HFFc6 (cell line): ENCODE measurements around the gene CDX2. TPM values are rescaled to one million over a fixed set of nuclear protein-coding genes. Genes with fewer than 3 reads are reported as not detected.
"Not testable (repeated sequence)": the region's sequence is repeated elsewhere in the genome, so short reads cannot be mapped to it uniquely, and the experiment has no call there.

ENCODE experiments used
- DNase-seq: peaks from one replicate; pipeline ENCODE4 v3.0.0-alpha.2; 2018
- H3K27ac Mint-ChIP-seq: 2 replicates; pipeline ENCODE4 v1.8.0; 2020; ENCODE audit warnings: mild to moderate bottlenecking, mixed read lengths
- H3K27me3 Mint-ChIP-seq: 2 replicates; pipeline ENCODE4 v1.8.0; 2021; ENCODE audit warnings: mild to moderate bottlenecking, moderate library complexity, mixed read lengths; ENCODE audit not compliant: insufficient read depth
- H3K36me3 Mint-ChIP-seq: 2 replicates; pipeline ENCODE4 v1.8.0; 2021; ENCODE audit warnings: low read depth, mixed read lengths
- H3K4me1 Mint-ChIP-seq: 2 replicates; pipeline ENCODE4 v1.8.0; 2020; ENCODE audit warnings: low read depth, mixed read lengths
- H3K4me3 Mint-ChIP-seq: 2 replicates; pipeline ENCODE4 v1.8.0; 2020; ENCODE audit warnings: mild to moderate bottlenecking, moderate library complexity, mixed read lengths
- H3K9me3 Mint-ChIP-seq: 2 replicates; pipeline ENCODE4 v1.8.0; 2020; ENCODE audit warnings: mild to moderate bottlenecking, mixed read lengths
- CTCF ChIP-seq: fragments of 200-600 bp; sonication (generic); IDR thresholded peaks from 2 replicates; pipeline ENCODE4 v1.5.0; 2021; ENCODE audit warnings: antibody characterized with exemption, mild to moderate bottlenecking
- total RNA-seq, 6 experiments: library from RNA; stranded (reverse); fragmentation: NEBNext Ultra II Directional; extraction: Animal tissue kit (Norgen Biotek cat#: 25700); gene quantifications; 2 replicates in 1 of 6; 3 replicates in 5 of 6; pipeline ENCODE4 v1.2.3, GENCODE V29; 2021

Gene CDX2
- total RNA-seq, 6 experiments from 2014 or later, result not detected

- no peak overlapping the region for H3K4me3 Mint-ChIP-seq
- peaks cover 18% of the 10 kb centered on the region for H3K4me1 Mint-ChIP-seq
- H3K27me3 Mint-ChIP-seq, result peaks cover 13% of the 10 kb centered on the region
- no peaks in the 10 kb centered on the region for H3K36me3 Mint-ChIP-seq
- H3K27ac Mint-ChIP-seq, result no peak overlapping the region
- H3K9me3 Mint-ChIP-seq, result no peaks in the 10 kb centered on the region
- TF ChIP-seq CTCF, result no peak
- DNase-seq, result no peak
Observed at GRCh38 chr13:28010046-28010445, 40.9 kb upstream of the CDX2 start.

- not testable (repeated sequence) for H3K36me3 Mint-ChIP-seq, H3K4me1 Mint-ChIP-seq, H3K4me3 Mint-ChIP-seq, DNase-seq, H3K9me3 Mint-ChIP-seq, H3K27ac Mint-ChIP-seq, H3K27me3 Mint-ChIP-seq
Observed at GRCh38 chr13:28005016-28005415, 35.9 kb upstream of the CDX2 start.

GRCh38 chr13:28002886-28003698 is 34.0 kb upstream of the CDX2 start:
- Mint-ChIP-seq H3K4me3 (no peak overlapping the region), H3K9me3 (no peaks in the 10 kb centered on the region), H3K27ac (no peak overlapping the region), H3K27me3 (peaks cover 5% of the 10 kb centered on the region), H3K4me1 (peaks cover 5% of the 10 kb centered on the region; the same call in 1 of the 2 replicates), H3K36me3 (no peaks in the 10 kb centered on the region)
- no peak for TF ChIP-seq CTCF
- no peak for DNase-seq

GRCh38 chr13:28001837-28002473 is 32.8 kb upstream of the CDX2 start:
- DNase-seq, result no peak
- TF ChIP-seq CTCF, result no peak
- H3K4me3 Mint-ChIP-seq, result no peak overlapping the region
- no peak overlapping the region for H3K27ac Mint-ChIP-seq
- H3K27me3 Mint-ChIP-seq, result peaks cover 4% of the 10 kb centered on the region; the same call in 1 of the 2 replicates
- H3K36me3 Mint-ChIP-seq, result no peaks in the 10 kb centered on the region
- peaks cover 5% of the 10 kb centered on the region; the same call in 1 of the 2 replicates for H3K4me1 Mint-ChIP-seq
- H3K9me3 Mint-ChIP-seq, result no peaks in the 10 kb centered on the region

GRCh38 chr13:28001049-28001448 is 31.9 kb upstream of the CDX2 start:
- Mint-ChIP-seq H3K4me1 (peaks cover 5% of the 10 kb centered on the region; the same call in 1 of the 2 replicates), H3K4me3 (no peak overlapping the region), H3K27ac (no peak overlapping the region), H3K27me3 (peaks cover 4% of the 10 kb centered on the region), H3K36me3 (no peaks in the 10 kb centered on the region), H3K9me3 (no peaks in the 10 kb centered on the region)
- TF ChIP-seq CTCF, result no peak
- DNase-seq, result no peak

GRCh38 chr13:28000567-28000966 is 31.5 kb upstream of the CDX2 start:
- Mint-ChIP-seq H3K27ac (no peak overlapping the region), H3K4me3 (no peak overlapping the region)
- no peak for TF ChIP-seq CTCF

More at GRCh38 chr13:28000567-28000966, 31.5 kb upstream of the CDX2 start:
- no peak for DNase-seq
- Mint-ChIP-seq H3K9me3 (no peaks in the 10 kb centered on the region), H3K4me1 (peaks cover 5% of the 10 kb centered on the region; the same call in 1 of the 2 replicates), H3K27me3 (peaks cover 4% of the 10 kb centered on the region), H3K36me3 (no peaks in the 10 kb centered on the region)
